ENCODE data around the gene CEP85. TPM values are rescaled to one million over a fixed set of nuclear protein-coding genes. Genes with fewer than 3 reads are reported as not detected.
A peak's percentile ranks its signal among the peaks of the same experiment; 100 is the strongest.

The CEP85 gene
- total RNA-seq, 1 experiment from 2014 or later: 19.7 TPM

DNA sequence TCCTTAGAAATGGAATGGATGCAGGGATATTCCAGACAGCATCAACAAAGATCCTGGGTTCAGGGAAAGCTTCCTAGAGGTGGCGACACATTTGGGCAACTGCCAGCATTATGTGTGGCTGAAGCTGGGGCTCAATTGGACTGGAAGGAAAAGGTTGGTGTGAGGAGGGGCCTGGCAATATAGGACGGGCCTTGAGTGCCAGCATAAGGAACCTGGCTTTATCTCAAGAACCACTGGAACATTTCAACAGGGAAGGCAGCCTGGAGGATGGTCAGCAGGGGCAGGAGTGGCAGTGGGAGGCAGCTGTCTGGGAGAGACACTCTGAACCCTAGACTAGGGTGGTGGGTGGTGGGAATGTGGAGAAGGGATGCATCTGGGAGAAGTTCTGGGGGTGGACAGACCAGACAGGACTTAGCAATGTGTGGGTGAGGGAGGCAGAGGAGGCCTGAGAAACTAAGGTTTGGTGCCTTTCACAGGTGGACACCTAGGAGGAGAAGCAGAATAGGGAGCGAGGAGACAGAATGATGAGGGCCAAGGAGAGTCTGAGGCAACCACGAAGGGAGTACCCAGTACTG, 49.4 kb downstream of the CEP85 start:
- Histone ChIP-seq H3K36me3 (ENCODE audit: control insufficient read depth, insufficient read depth, low read length) (no peaks in the 10 kb centered on the region; the same call in 1 of the 2 replicates), H3K4me3 (ENCODE audit: low read depth, low read length) (no peak overlapping the region), H3K4me1 (peaks cover 23% of the 10 kb centered on the region), H3K27me3 (replicated peaks; ENCODE audit: control insufficient read depth, insufficient read depth, low read length) (no peaks in the 10 kb centered on the region), H3K9me3 (no peaks in the 10 kb centered on the region)
- Mint-ChIP-seq H3K36me3 (ENCODE audit: insufficient read depth, unreplicated experiment) (peaks cover 39% of the 10 kb centered on the region), H3K27me3 (ENCODE audit: insufficient read depth, unreplicated experiment) (no peaks in the 10 kb centered on the region), H3K4me1 (ENCODE audit: low read depth, unreplicated experiment) (peaks cover 24% of the 10 kb centered on the region), H3K9me3 (ENCODE audit: unreplicated experiment) (no peaks in the 10 kb centered on the region), H3K27ac (ENCODE audit: unreplicated experiment) (no peak overlapping the region), H3K4me3 (ENCODE audit: unreplicated experiment) (peak overlapping the region; percentile 5)
- DNase-seq: no peak
- POLR2A ChIA-PET: no interaction called here
- TF ChIP-seq, protein P1, sequence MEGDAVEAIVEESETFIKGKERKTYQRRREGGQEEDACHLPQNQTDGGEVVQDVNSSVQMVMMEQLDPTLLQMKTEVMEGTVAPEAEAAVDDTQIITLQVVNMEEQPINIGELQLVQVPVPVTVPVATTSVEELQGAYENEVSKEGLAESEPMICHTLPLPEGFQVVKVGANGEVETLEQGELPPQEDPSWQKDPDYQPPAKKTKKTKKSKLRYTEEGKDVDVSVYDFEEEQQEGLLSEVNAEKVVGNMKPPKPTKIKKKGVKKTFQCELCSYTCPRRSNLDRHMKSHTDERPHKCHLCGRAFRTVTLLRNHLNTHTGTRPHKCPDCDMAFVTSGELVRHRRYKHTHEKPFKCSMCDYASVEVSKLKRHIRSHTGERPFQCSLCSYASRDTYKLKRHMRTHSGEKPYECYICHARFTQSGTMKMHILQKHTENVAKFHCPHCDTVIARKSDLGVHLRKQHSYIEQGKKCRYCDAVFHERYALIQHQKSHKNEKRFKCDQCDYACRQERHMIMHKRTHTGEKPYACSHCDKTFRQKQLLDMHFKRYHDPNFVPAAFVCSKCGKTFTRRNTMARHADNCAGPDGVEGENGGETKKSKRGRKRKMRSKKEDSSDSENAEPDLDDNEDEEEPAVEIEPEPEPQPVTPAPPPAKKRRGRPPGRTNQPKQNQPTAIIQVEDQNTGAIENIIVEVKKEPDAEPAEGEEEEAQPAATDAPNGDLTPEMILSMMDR (IDR thresholded peaks at IDR 0.05; ENCODE audit: insufficient read depth in 1 of 2, low read depth in 1 of 2, low read length in 1 of 2, severe bottlenecking in 1 of 2, unreplicated experiment in 1 of 2): no peak
- no TSS peak for BruUV-seq (replicated peaks)
- intact Hi-C loops (cut with micrococcal nuclease; ENCODE audit: unreplicated experiment): no loop called here
- CTCF ChIA-PET: interaction anchor here (2.7 kb wide), 1 partner anchor 108 kb away, joined by 15 read pairs; no protein-coding TSS in a partner anchor

DNA sequence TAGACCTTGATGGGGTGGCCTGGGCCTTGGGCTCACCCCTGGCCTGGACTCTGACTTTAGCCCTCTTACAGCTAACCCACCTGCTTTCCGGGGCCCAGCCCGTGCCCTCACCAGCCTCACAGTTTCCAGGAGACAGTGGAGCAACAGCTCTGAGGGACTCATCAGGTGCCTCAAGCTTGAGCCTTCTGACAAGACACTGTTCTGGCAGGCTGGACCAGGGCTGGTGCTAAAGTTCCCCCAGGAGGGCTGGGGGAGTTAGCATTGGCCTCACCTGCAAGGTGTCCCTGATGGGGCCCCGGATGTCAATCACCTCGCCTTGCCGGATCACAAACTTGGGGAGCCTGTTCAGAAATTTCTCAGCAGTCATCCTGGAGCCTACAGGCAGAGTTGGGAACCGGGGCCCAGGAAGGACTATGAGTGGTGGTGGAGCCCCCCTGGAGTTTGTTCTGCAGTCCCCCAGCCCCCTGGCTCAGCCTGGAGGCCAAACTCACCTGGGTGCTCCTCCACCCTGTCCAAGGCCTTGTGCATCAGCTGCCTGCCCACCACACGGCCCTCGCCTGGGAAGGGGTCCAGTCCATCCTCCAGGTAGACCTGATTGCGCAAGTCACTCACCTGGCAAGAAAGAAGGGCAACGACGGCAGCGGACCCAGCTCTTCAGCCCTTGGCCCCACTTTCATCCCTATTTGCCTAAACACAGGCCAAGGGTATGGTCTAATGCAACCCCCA, 50.0 kb downstream of the CEP85 start:
- no peaks in the 10 kb centered on the region for H3K9me3 Mint-ChIP-seq (ENCODE audit: unreplicated experiment)
- TF ChIP-seq, protein P1 (IDR thresholded peaks at IDR 0.05; ENCODE audit: insufficient read depth in 1 of 2, low read depth in 1 of 2, low read length in 1 of 2, severe bottlenecking in 1 of 2, unreplicated experiment in 1 of 2): no peak
- H3K27me3 Mint-ChIP-seq (ENCODE audit: insufficient read depth, unreplicated experiment): no peaks in the 10 kb centered on the region
- Histone ChIP-seq H3K27me3 (replicated peaks; ENCODE audit: control insufficient read depth, insufficient read depth, low read length) (no peaks in the 10 kb centered on the region), H3K4me3 (ENCODE audit: low read depth, low read length) (no peak overlapping the region), H3K9me3 (no peaks in the 10 kb centered on the region), H3K4me1 (peaks cover 18% of the 10 kb centered on the region), H3K36me3 (ENCODE audit: control insufficient read depth, insufficient read depth, low read length) (no peaks in the 10 kb centered on the region; the same call in 1 of the 2 replicates)
- DNase-seq: no peak
- intact Hi-C loops (cut with micrococcal nuclease; ENCODE audit: unreplicated experiment): no loop called here
- peak overlapping the region; percentile 51 for H3K27ac Mint-ChIP-seq (ENCODE audit: unreplicated experiment)
- H3K4me3 Mint-ChIP-seq (ENCODE audit: unreplicated experiment): peak overlapping the region; percentile 5
- BruUV-seq (replicated peaks): no TSS peak
- H3K36me3 Mint-ChIP-seq (ENCODE audit: insufficient read depth, unreplicated experiment): peaks cover 33% of the 10 kb centered on the region
- CTCF ChIA-PET: interaction anchor here (0.5 to 2.7 kb wide), 6 partner anchors 31 to 133 kb away, joined by 3 to 15 read pairs (median 6); partner anchors contain the start of gene CEP85
- POLR2A ChIA-PET: no interaction called here
- peaks cover 17% of the 10 kb centered on the region for H3K4me1 Mint-ChIP-seq (ENCODE audit: low read depth, unreplicated experiment)

DNA sequence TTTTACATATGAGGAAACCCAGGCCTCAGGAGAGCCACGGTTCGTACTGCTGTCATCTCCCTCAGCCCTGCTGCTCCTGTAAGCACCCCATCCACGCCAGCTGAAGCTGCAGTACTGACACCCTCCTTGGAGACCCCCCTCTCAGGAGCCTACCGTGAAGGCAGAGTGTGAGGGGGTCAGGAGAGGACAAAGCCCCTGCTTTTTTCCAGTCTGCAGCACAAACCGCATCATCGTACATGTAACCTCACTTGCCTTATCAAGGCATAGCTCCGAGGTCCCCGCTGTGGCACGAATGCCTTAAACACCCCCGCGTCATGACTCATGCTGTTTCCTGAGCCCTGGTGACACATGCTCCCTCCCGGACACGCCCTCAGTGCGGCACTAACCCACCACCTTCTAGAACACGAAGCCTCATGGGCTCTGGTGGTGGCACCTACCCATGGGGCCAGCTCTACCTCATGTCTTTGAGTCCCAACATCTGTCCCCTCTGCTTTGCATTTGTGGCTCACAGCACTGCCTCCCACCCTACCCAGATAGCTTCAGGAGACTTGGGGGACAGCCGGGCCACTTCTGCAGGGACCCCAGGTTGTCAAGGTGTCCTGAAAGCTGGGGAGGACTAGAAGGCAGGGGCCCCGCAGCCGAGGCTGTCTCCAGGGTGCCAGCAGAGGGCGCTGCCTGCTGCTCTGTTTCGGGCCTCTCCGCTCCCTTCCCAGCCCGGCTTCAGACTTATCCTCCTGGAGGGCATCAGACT, 50.8 kb downstream of the CEP85 start:
- Mint-ChIP-seq H3K27ac (ENCODE audit: unreplicated experiment) (peak overlapping the region; percentile 51), H3K9me3 (ENCODE audit: unreplicated experiment) (no peaks in the 10 kb centered on the region), H3K4me3 (ENCODE audit: unreplicated experiment) (no peak overlapping the region), H3K36me3 (ENCODE audit: insufficient read depth, unreplicated experiment) (peaks cover 25% of the 10 kb centered on the region), H3K27me3 (ENCODE audit: insufficient read depth, unreplicated experiment) (no peaks in the 10 kb centered on the region), H3K4me1 (ENCODE audit: low read depth, unreplicated experiment) (peaks cover 17% of the 10 kb centered on the region)
- H3K4me3 ChIP-seq (ENCODE audit: low read depth, low read length): no peak overlapping the region
- intact Hi-C loops (cut with micrococcal nuclease; ENCODE audit: unreplicated experiment): loop anchor here (1.0 kb wide), 5 partner anchors 37 to 133 kb away; no protein-coding TSS in a partner anchor
- TF ChIP-seq, protein P1 (IDR thresholded peaks at IDR 0.05; ENCODE audit: insufficient read depth in 1 of 2, low read depth in 1 of 2, low read length in 1 of 2, severe bottlenecking in 1 of 2, unreplicated experiment in 1 of 2): peak; percentile 58 to 79
- H3K27me3 ChIP-seq (replicated peaks; ENCODE audit: control insufficient read depth, insufficient read depth, low read length): no peaks in the 10 kb centered on the region
- H3K9me3 ChIP-seq: no peaks in the 10 kb centered on the region
- peaks cover 13% of the 10 kb centered on the region for H3K4me1 ChIP-seq
- ChIA-PET POLR2A (no interaction called here), CTCF (interaction anchor here (0.5 to 2.7 kb wide), 10 partner anchors 9 to 239 kb away, joined by 3 to 15 read pairs (median 4); partner anchors contain the start of gene CEP85)
- peak; percentile 67 to 74 for DNase-seq
- no peaks in the 10 kb centered on the region; the same call in 1 of the 2 replicates for H3K36me3 ChIP-seq (ENCODE audit: control insufficient read depth, insufficient read depth, low read length)
- no TSS peak for BruUV-seq (replicated peaks)

Data from Caco-2 (cell line).